ENCODE data around the gene GNB1L.

DNA sequence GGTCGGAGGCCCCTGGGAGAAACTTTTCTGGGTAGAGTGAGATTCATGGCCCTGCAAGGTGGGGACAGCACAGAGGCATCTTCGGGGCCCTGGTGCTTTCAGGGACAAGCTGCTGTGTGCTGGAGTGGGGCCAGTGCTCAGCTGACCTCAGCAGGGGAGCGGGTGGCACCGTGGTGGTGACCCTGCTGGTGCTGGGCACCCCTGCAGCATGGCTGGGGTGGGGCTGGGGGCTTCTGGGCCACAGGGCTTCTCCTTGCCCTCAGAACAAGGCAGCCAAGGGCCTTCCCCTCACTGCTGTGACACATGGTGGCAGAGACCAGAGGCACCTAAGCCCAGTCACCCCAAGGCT, 24.9 kb upstream of the GNB1L start:
- TF ChIP-seq, protein P1, sequence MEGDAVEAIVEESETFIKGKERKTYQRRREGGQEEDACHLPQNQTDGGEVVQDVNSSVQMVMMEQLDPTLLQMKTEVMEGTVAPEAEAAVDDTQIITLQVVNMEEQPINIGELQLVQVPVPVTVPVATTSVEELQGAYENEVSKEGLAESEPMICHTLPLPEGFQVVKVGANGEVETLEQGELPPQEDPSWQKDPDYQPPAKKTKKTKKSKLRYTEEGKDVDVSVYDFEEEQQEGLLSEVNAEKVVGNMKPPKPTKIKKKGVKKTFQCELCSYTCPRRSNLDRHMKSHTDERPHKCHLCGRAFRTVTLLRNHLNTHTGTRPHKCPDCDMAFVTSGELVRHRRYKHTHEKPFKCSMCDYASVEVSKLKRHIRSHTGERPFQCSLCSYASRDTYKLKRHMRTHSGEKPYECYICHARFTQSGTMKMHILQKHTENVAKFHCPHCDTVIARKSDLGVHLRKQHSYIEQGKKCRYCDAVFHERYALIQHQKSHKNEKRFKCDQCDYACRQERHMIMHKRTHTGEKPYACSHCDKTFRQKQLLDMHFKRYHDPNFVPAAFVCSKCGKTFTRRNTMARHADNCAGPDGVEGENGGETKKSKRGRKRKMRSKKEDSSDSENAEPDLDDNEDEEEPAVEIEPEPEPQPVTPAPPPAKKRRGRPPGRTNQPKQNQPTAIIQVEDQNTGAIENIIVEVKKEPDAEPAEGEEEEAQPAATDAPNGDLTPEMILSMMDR (IDR thresholded peaks at IDR 0.05; ENCODE audit: low read length) = no peak
- TF ChIP-seq EZH2phosphoT487 (IDR thresholded peaks at IDR 0.05; ENCODE audit: low read length) (no peak), EZH2 (optimal IDR thresholded peaks at IDR 0.05; ENCODE audit: low read depth, low read length) (no peak)
